Lower leg skin (tissue), 3 donors: ENCODE measurements around the gene RASGRP2.

ENCODE experiments used
- POLR2A ChIP-seq, 2 donors: fragments of 450-650 bp; IDR thresholded peaks; one replicate each; pipeline ENCODE4 v1.6.1; 2016 to 2017; ENCODE audit warnings: antibody characterized with exemption in 2 of 2, mild to moderate bottlenecking in 1 of 2, moderate library complexity in 1 of 2
- TF ChIP-seq, protein P1 (sequence below), 3 donors: fragments of 450-650 bp; IDR thresholded peaks; one replicate each; pipeline ENCODE4 v1.5.1; 2016; ENCODE audit warnings: antibody characterized with exemption in 3 of 3, mild to moderate bottlenecking in 3 of 3, moderate library complexity in 2 of 3

DNA sequence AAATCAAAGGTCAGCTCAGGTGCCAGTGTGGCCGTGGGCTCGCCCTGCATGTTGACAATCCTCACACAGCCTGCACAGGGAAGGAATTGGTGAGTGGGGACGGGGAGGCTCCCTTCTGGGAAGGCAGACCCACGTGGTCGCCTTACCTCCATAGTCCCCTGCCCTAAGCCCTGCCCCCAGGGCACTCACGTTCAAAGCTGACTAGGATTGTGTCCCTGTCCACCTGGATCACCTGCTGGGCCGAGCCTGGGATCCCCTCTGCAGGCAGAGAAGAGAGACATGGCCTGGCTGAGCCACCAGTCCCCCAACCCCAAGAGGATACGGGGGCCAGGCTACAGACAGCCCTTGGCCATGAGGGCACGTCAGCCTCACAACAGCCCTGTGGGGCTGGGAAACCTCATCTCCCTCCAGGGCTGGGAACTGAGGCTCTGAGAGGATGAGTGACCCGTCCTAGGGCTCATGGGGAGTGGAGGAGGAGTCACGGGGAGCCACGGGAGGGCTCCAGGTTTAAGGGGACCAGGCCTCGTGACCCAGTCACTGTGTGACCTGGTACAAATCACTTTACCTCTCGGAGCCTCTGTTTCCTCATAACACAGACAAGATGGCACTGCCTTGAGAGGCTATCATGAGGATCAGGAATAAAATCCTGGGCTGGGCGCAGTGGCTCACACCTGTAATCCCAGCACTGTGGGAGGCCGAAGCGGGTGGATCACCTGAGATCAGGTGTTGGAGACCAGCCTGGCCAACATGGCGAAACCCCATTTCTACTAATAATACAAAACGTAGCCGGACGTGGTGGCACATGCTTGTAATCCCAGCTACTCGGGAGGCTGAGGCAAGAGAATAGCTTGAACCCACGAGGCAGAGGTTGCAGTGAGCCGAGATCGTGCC is 46.5 kb upstream of the RASGRP2 start:
- TF ChIP-seq, protein P1, sequence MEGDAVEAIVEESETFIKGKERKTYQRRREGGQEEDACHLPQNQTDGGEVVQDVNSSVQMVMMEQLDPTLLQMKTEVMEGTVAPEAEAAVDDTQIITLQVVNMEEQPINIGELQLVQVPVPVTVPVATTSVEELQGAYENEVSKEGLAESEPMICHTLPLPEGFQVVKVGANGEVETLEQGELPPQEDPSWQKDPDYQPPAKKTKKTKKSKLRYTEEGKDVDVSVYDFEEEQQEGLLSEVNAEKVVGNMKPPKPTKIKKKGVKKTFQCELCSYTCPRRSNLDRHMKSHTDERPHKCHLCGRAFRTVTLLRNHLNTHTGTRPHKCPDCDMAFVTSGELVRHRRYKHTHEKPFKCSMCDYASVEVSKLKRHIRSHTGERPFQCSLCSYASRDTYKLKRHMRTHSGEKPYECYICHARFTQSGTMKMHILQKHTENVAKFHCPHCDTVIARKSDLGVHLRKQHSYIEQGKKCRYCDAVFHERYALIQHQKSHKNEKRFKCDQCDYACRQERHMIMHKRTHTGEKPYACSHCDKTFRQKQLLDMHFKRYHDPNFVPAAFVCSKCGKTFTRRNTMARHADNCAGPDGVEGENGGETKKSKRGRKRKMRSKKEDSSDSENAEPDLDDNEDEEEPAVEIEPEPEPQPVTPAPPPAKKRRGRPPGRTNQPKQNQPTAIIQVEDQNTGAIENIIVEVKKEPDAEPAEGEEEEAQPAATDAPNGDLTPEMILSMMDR (IDR thresholded peaks at IDR 0.05) = no peak
- TF ChIP-seq POLR2A (IDR thresholded peaks at IDR 0.05) = no peak
